ENCODE results near the gene HACE1.

HACE1 gene

DNA sequence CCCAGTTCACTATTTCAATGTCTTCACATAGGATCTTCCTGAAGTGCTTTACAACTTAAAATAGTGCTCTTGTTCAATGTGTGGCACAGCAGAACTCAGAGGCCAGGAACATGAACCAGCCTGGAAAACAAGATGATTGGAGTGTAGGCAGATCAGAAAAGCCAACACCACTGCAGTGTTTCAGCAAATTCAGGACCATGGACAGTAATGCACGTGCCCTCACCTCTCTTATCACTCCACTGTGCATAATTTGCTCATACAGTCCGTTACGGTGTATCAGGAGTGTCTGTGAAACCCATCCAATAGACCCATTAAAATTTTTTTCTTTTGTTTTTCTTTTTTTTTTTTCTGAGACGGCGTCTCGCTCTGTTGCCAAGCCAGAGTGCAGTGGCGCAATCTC is 27.6 kb upstream of the HACE1 start:
- no peak overlapping the region for H3K4me3 ChIP-seq (ENCODE audit: low read length)
- TF ChIP-seq, protein P1, sequence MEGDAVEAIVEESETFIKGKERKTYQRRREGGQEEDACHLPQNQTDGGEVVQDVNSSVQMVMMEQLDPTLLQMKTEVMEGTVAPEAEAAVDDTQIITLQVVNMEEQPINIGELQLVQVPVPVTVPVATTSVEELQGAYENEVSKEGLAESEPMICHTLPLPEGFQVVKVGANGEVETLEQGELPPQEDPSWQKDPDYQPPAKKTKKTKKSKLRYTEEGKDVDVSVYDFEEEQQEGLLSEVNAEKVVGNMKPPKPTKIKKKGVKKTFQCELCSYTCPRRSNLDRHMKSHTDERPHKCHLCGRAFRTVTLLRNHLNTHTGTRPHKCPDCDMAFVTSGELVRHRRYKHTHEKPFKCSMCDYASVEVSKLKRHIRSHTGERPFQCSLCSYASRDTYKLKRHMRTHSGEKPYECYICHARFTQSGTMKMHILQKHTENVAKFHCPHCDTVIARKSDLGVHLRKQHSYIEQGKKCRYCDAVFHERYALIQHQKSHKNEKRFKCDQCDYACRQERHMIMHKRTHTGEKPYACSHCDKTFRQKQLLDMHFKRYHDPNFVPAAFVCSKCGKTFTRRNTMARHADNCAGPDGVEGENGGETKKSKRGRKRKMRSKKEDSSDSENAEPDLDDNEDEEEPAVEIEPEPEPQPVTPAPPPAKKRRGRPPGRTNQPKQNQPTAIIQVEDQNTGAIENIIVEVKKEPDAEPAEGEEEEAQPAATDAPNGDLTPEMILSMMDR (conservative IDR thresholded peaks at IDR 0.05; ENCODE audit: low read depth, low read length): no peak
- DNase-seq (ENCODE audit: low read depth): no peak

DNA sequence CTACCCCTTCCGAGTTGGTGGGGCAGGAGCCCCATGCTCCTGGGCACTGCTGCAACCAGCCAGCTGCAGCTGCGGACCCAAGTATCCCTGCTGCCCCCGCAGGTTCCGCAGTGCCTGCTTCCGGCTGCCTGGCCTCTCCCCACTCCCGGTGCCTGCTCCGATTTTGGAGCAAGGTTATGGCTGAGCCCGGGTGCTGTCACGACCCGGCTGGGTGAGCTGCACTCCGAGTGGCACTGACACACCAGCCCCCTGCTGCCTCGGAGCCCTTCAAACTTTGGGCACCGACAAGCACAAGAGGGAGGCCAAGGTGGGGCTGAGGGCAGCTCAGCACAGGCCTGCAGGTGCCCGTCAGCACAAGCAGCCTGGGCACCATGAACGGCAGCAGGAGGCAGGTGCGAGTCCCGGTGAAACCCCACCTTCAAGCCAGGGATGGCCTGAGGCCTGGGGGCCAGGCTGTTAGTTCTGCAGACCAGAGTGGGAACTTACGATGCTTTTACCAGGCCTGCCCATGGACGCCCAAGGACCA is 25.9 kb upstream of the HACE1 start:
- H3K4me3 ChIP-seq (ENCODE audit: low read length): no peak overlapping the region
- no peak for DNase-seq (ENCODE audit: low read depth)
- TF ChIP-seq, protein P1 (conservative IDR thresholded peaks at IDR 0.05; ENCODE audit: low read depth, low read length): no peak

DNA sequence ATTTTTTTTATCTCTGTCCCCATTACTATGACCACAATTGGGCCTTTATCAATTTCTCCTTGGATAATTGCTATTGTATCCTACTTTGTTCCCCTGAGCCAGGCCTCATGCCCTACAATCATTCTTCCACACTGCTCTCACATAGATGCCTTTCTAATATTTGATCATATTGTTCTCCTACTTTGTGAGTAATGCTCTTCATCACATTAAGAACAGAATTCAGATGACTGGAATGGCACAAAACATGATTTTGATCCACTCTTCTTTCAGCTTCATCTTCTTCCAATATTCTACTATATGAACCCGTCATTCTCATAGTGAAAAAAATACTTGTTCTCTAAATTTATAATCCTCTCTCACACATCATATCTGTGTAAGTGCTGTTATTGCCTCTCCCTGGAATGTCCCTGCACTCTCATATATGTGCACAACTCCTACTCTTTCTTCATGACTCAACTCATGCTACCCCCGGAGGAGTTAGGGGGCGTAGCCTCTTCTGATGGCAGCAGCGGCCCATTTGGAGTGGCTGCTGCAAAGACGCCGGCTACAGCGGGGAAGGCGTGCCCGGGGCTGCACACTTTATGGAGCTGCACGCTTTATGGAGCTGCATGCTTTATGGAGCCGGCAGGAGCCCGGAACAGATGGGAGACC is 25.3 kb upstream of the HACE1 start:
- no peak overlapping the region for H3K4me3 ChIP-seq (ENCODE audit: low read length)
- no peak for DNase-seq (ENCODE audit: low read depth)
- TF ChIP-seq, protein P1 (conservative IDR thresholded peaks at IDR 0.05; ENCODE audit: low read depth, low read length): no peak

DNA sequence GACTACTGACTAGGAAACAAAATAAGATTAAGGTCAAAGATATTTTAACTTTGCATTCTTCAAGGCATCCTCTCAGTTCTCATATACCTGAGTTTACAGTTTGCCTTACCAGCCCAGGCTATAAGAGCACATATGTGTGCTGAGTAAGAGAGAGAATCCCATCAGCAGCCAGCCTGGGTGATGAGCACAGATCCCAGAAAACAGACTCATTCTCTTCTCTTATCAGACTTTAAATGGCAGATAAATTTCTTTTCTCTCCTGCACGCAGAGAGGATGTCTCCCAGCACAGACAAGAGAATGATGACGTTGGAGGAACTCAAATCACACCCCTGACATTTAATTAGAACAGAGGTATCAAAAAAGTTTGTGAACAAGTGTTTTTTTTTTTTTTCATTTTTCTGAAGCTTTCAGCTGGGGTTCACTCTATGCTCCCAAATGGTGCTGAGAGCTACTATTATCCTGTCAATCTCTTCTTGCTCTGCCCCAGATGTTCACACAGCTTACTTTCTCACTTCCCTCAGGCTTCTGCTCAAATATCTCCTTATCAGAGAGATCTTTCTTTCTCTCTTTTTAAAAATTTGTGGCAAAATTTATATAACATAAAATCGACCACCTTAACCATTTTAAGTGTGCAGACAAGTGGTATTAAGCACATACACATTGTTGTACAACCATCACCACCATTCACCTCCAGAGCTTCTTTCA is 22.4 kb upstream of the HACE1 start:
- no peak overlapping the region for H3K4me3 ChIP-seq (ENCODE audit: low read length)
- TF ChIP-seq, protein P1 (conservative IDR thresholded peaks at IDR 0.05; ENCODE audit: low read depth, low read length): no peak

DNA sequence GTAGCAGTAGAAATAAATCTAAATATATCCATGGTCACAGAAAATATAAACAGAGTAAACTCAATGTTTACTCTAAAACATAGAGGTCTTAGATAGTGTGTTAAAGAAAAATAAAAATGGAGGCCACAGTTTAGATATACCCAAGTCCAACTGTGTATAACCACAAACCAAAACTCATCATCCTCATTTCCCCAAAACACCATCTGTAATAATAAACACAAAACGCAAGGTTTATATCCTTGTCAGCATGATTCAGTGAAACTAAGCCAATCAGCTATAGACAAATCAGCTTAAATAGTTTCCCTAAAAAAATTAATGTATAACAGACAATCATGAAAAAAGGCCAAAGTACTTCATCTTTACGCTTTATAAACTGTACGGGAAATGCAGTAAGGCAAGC is 2.7 kb upstream of the HACE1 start:
- DNase-seq (ENCODE audit: low read depth): no peak
- no peak overlapping the region for H3K4me3 ChIP-seq (ENCODE audit: low read length)
- TF ChIP-seq, protein P1 (conservative IDR thresholded peaks at IDR 0.05; ENCODE audit: low read depth, low read length): no peak

More for the DNA sequence above, 22.4 kb upstream of the HACE1 start:
- DNase-seq (ENCODE audit: low read depth): no peak

DNA sequence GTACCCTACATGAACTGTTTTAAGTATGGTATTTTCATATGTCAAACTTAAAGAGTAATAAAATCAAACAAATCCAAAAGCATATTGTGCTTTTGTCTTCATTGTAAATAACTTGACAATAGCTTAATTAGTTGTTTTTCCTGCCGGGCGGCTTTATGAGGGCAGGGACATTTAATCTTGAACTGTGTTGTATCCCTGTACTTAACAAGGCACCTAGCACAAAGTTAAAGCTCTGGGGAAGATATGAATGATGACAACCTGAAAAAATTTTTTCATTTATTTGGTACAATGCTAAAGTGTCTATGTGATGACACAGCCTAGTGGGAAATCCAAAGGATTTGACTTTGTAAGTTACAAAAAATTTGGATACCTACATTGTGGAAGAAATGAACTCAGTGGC is 502 bp upstream of the HACE1 start:
- no peak for DNase-seq (ENCODE audit: low read depth)
- TF ChIP-seq, protein P1 (conservative IDR thresholded peaks at IDR 0.05; ENCODE audit: low read depth, low read length): no peak
- H3K4me3 ChIP-seq (ENCODE audit: low read length): peak overlapping the region; percentile 71

DNA sequence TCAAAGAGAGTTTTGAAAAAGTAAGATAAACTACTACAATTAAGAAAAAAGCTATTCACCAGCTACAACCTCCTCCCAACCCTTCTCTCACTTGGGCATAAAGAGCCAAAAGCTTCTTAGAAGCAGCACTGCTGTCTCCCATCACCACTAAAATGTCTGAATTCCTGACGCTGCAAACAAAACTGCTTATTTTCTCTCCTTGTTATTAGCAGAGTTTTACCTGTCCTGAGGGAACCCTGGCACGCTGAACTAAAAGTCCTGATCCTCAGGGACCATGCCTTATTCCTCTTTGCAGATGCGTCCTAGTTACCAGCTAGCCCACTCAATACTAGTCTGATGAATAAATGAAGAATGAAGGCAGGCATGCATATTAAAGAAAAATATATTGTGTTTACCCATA is 1.1 kb downstream of the HACE1 start:
- TF ChIP-seq, protein P1 (conservative IDR thresholded peaks at IDR 0.05; ENCODE audit: low read depth, low read length): no peak
- DNase-seq (ENCODE audit: low read depth): no peak
- H3K4me3 ChIP-seq (ENCODE audit: low read length): peak overlapping the region; percentile 71

Measured in retinal pigment epithelial cell (primary cell).